ENCODE measurements around the gene G3BP2. TPM values are rescaled to one million over a fixed set of nuclear protein-coding genes. Genes with fewer than 3 reads are reported as not detected.

The G3BP2 gene
- total and polyA plus RNA-seq, 9 of the 15 experiments (the other 6 are each of a cell fraction or from before 2014, with no cell fraction given) = 25.2 to 222 (median 130) TPM

DNA sequence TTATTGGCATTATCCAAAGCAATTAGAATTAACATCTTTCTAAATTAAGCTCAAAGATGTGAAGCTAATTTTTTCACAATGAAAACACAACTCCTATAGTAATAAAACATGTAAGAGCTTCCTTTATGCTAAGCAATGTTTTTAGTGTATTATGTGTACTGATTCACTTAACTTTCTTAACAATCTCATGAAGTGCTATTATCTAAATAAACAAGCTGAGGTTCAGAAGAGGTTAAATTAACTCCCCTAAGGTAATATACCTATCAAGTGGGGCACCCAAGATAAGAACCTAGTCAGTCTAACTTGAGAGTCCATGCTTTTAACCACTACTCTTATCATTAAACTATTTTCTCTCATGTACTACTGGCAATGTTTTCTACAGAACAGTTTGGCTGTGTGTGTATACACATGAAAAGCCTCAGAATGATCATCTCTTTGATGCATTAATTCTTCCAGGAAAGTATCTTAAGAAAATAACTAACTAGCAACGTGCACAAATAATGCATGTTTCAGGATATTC lies 13.6 kb downstream of the G3BP2 start:
- TF ChIP-seq ZNF121 (CRISPR knock-in tag; conservative IDR thresholded peaks at IDR 0.05) = no peak
- TF ChIP-seq STAT5B (CRISPR knock-in tag; IDR thresholded peaks at IDR 0.05) = no peak
- no peak for TF ChIP-seq E2F3 (CRISPR knock-in tag; IDR thresholded peaks at IDR 0.05)
- no peak for TF ChIP-seq ZNF586 (CRISPR knock-in tag; conservative IDR thresholded peaks at IDR 0.05)
- TF ChIP-seq THRAP3 (IDR thresholded peaks at IDR 0.05; ENCODE audit: borderline replicate concordance) = no peak
- TF ChIP-seq SIX5 (IDR thresholded peaks at IDR 0.05; ENCODE audit: borderline replicate concordance in 1 of 2, insufficient read depth in 1 of 2, low read depth in 1 of 2, low read length in 2 of 2) = no peak
- no peak for TF ChIP-seq ZNF408 (CRISPR knock-in tag; IDR thresholded peaks at IDR 0.05; ENCODE audit: low read depth)
- no peak for TF ChIP-seq MBD2 (IDR thresholded peaks at IDR 0.05; ENCODE audit: borderline replicate concordance, low read depth)
- TF ChIP-seq ARID1B (IDR thresholded peaks at IDR 0.05) = no peak
- TF ChIP-seq RBM34 (IDR thresholded peaks at IDR 0.05; ENCODE audit: borderline replicate concordance, insufficient read depth, low read length) = no peak
- no peak for TF ChIP-seq EHMT2 (IDR thresholded peaks at IDR 0.05)
- TF ChIP-seq STAG1 (CRISPR knock-in tag; IDR thresholded peaks at IDR 0.05; ENCODE audit: borderline replicate concordance) = no peak
- no peak for TF ChIP-seq SPI1 (IDR thresholded peaks at IDR 0.05; ENCODE audit: borderline replicate concordance, low read depth, low read length)
- TF ChIP-seq JUNB (CRISPR knock-in tag; conservative IDR thresholded peaks at IDR 0.05) = no peak
- TF ChIP-seq MYC (IDR thresholded peaks at IDR 0.05; ENCODE audit: low read depth, low read length) = no peak
- no peak for TF ChIP-seq MYC (CRISPR knock-in tag; IDR thresholded peaks at IDR 0.05; ENCODE audit: borderline replicate concordance, low read depth)
- no peak for TF ChIP-seq CHD4 (IDR thresholded peaks at IDR 0.05; ENCODE audit: insufficient read depth, insufficient replicate concordance, low read depth, low read length, poor library complexity, severe bottlenecking)
- TF ChIP-seq CBX8 (IDR thresholded peaks at IDR 0.05; ENCODE audit: borderline replicate concordance, extremely low read depth, low read depth, low read length, poor library complexity, severe bottlenecking) = no peak
- TF ChIP-seq ZNF311 (CRISPR knock-in tag; IDR thresholded peaks at IDR 0.05) = no peak
- TF ChIP-seq NR1H2 (CRISPR knock-in tag; IDR thresholded peaks at IDR 0.05) = no peak
- no peak for TF ChIP-seq ZNF316 (IDR thresholded peaks at IDR 0.05)
- H3K4me1 ChIP-seq (replicated peaks in 1 of 2; ENCODE audit: control insufficient read depth in 2 of 2, insufficient read depth in 2 of 2, low read length in 2 of 2) = no peaks in the 10 kb centered on the region
- no peak overlapping the region for H2AFZ ChIP-seq (ENCODE audit: low read depth, low read length)
- no peak overlapping the region for H3K27ac ChIP-seq (ENCODE audit: extremely low read depth, low read depth, low read length)
- H3K9me3 ChIP-seq (replicated peaks; ENCODE audit: control insufficient read depth, insufficient read depth, low read depth, low read length) = no peaks in the 10 kb centered on the region
- ChIA-PET POLR2A (interaction anchor here (0.7 to 3.4 kb wide), 4 partner anchors 10 to 14 kb away, joined by 3 to 12 read pairs (median 4); partner anchors contain the start of gene G3BP2), CTCF (ENCODE audit: low intra/inter-chr PET ratio) (no interaction called here)
- no peaks in the 10 kb centered on the region for H3K9me1 ChIP-seq (ENCODE audit: control insufficient read depth, insufficient read depth, low read length)
- H3K4me2 ChIP-seq (ENCODE audit: insufficient read depth, low read length) = no peak overlapping the region
- peaks cover 65% of the 10 kb centered on the region for H3K79me2 ChIP-seq (ENCODE audit: control insufficient read depth, insufficient read depth, low read length)
- FAIRE-seq (no peak), ATAC-seq (no peak), DNase-seq (ENCODE audit: extremely low read depth in 1 of 4, low spot score in 3 of 4) (no peak)
- BruUV-seq (replicated peaks) = no TSS peak
- peaks cover 5% of the 10 kb centered on the region; the same call in 1 of the 2 replicates for H4K20me1 ChIP-seq (replicated peaks; ENCODE audit: control insufficient read depth, insufficient read depth, low read length)
- WGBS (ENCODE audit: insufficient coverage, low coverage, missing lambda C conversion rate) = 70% methylated on average over 1 of the region's 1 CpG
- no peaks in the 10 kb centered on the region for H3K27me3 ChIP-seq (ENCODE audit: control insufficient read depth in 2 of 2, insufficient read depth in 2 of 2, low read length in 2 of 2)
- no peak overlapping the region for H3K9ac ChIP-seq (ENCODE audit: insufficient read depth in 1 of 2, low read depth in 2 of 2, low read length in 2 of 2)
- intact Hi-C loops (cut with micrococcal nuclease) = no loop called here
- in situ Hi-C loops (cut with MboI) = no loop called here
- peaks cover 80% of the 10 kb centered on the region for H3K36me3 ChIP-seq (ENCODE audit: control insufficient read depth, insufficient read depth, low read length)
- H3K4me3 ChIP-seq = no peak overlapping the region

Measured in K562 (cell line).